Measurements from ENCODE around the gene LDLRAP1.

- TF ChIP-seq, protein P1, sequence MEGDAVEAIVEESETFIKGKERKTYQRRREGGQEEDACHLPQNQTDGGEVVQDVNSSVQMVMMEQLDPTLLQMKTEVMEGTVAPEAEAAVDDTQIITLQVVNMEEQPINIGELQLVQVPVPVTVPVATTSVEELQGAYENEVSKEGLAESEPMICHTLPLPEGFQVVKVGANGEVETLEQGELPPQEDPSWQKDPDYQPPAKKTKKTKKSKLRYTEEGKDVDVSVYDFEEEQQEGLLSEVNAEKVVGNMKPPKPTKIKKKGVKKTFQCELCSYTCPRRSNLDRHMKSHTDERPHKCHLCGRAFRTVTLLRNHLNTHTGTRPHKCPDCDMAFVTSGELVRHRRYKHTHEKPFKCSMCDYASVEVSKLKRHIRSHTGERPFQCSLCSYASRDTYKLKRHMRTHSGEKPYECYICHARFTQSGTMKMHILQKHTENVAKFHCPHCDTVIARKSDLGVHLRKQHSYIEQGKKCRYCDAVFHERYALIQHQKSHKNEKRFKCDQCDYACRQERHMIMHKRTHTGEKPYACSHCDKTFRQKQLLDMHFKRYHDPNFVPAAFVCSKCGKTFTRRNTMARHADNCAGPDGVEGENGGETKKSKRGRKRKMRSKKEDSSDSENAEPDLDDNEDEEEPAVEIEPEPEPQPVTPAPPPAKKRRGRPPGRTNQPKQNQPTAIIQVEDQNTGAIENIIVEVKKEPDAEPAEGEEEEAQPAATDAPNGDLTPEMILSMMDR (IDR thresholded peaks at IDR 0.05): no peak
- no peak for TF ChIP-seq POLR2A (IDR thresholded peaks at IDR 0.05)
Observed at GRCh38 chr1:25533775-25534409, 9.5 kb upstream of the LDLRAP1 start.

Measured in vagina (tissue), 2 donors.